ENCODE measurements around the gene MSMB.
"Not testable (repeated sequence)": the region's sequence is repeated elsewhere in the genome, so short reads cannot be mapped to it uniquely, and the experiment has no call there.

Gene MSMB

DNA sequence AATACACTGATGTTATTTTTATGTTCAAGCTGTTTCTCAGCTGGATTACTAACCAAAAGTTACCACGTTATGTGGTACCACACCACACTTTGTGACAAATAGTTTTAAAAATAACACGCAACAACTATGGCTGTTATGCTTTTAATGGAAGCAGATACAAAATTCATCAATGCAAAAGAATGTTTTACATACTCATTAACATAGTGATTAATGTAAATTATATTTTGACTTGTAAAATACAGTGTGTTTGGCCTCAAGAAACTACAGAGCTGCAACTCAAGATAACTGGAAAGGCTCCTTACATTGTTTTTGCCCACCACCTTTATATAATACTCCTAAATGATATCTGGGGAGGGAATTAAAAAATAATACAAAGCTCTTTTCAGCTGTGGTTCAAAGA, 41.1 kb downstream of the MSMB start:
- DNase-seq, result no peak

DNA sequence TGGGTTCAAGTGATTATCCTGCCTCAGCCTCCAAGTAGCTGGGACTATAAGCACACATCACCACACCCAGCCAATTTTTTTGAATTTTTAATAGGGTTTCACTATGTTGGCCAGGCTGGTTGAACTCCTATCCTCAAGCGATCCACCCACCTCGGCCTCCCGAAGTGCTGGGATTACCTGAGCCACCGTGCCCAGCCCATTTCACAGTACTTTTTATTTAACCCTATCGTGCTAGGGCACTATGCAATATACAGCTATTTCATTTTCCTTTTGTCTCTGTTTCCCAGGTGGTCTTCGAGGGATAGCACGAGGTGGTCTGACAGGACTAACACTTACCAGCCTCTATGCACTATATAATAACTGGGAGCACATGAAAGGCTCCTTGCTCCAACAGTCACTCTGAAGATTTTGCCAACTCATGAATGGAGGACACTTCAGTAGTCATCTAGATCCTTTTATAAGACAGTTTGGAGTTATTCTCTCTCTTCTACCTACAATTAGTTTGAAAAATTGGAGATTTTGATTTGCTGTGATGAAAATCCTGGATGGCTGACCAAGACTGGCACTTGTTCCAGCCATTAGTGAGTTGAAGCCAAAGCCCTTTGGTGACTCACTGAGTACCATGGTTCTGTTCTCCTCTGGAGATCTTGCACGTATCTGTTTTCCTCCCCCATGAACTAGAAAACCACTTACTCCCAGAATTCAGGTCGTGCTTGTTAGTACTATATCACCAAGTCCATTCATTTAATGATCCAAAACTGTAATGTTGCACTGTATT, 43.0 kb downstream of the MSMB start:
- no peak for DNase-seq

DNA sequence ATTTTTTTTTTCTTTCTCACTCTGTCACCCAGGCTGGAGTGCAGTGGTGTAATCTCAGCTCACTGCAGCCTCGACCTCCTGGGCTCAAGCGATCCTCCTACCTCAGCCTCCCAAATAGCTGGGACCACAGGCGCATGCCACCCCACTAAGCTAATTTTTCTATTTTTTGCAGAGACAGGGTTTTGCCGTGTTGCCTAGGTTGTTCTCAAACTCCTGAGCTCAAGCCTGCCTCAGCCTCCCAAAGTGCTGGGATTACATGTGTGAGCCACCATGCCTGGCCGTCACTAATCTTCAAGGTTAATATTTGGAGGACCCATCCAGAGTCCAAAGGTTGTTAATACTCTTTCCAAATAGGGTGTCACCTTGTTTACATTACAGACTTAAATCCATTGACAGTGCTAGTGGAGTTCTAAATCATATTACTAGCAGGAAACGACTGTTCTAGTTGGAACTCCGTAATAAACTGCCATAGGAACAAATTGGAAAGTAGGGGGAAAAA, 43.8 kb downstream of the MSMB start:
- not testable (repeated sequence) for DNase-seq

DNA sequence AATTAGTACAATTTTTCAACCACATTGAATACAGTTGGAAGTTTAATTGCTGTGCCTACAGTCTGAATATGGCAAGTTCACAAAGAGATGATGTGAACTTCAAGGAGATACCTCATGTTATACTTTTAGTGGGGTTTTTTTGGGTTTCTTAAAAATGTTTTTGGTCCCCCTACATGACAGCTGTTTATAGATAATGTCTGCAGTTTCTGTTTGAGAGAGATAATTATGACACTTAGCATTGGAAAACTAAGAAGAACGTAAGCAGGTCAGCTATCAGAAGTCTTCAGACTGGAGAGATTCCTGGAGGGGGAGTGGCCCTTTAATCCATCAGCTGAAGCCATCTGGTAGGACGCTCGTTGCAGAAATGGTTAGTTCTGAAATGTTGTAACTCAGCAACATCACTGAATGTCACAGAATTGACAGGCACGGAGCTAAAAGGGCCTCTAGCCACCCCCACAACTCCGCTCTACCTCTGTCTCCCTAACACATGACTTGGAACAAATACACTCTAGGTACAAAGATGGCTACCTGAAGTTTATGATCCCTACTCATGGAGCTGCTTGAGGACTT, 44.8 kb downstream of the MSMB start:
- no peak for DNase-seq

DNA sequence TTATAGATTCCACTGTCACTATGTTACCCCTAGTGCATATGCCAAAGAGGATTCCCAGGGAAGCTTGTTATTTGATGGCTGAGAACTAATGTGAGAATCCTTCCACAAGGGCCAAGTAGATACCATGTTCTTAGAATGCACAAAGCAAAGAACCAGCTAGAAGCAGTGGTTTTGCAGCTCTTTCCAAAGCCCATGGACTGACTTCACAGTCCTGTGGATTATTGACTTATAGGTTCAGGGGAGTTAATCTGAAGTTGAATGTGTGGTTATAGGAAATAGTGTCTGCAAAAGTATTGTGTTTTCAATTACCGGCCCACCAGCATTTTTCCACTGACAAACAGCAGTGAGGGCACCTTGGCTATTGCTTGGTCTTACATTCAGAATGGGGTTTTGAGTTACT, 45.5 kb downstream of the MSMB start:
- DNase-seq, result no peak

DNA sequence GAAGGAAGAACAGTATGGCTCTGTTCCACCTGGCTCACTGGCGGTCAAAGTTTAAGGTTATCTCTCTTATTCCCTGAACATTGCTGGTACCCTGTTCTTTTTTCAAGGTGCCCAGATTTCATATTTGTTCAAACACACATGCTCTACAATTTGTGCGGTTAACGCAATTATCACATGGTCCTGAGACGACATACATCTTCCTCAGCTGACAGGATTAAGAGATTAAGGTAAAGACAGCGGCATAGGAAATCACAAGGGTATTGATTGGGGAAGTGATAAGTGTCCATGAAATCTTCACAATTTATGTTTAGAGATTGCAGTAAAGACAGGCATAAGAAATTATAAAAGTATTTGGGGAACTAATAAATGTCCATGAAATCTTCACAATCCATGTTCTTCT, 46.1 kb downstream of the MSMB start:
- DNase-seq, result not testable (repeated sequence)

DNA sequence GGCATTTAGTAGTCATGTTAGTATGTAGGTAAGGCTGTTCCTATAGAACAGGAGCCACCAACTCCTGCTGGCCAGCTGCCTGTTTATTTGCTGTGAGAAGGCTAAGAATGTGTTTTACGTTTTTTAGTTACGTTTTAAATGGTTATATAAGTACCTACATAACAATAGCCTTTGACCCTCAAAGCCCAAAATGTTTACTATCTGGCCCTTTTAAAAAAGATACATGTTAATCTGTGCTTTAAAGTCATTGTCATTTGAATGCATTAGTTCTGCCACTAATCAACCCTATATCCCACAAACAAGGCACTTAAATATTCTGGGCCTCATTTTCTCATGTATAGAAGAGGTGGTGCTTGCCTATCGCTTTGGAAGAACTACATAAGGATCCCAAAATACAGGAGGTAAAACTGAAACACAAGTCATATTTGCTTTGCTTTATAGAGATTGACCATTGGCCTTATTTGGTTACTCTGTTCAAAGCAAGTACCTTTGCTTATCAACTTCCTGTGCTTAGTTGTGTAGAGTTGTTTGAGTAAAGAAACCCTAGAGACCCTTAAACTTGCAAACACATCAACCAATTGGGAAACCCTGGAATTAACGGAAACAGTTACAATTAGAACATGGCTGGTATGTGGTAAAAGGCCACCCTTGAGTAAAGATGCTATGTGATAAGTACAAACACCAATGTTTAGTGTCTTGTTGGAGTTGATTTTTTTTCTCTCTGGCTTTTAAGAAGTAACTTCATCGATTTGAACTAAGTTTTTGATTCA, 47.9 kb downstream of the MSMB start:
- DNase-seq, result no peak

DNA sequence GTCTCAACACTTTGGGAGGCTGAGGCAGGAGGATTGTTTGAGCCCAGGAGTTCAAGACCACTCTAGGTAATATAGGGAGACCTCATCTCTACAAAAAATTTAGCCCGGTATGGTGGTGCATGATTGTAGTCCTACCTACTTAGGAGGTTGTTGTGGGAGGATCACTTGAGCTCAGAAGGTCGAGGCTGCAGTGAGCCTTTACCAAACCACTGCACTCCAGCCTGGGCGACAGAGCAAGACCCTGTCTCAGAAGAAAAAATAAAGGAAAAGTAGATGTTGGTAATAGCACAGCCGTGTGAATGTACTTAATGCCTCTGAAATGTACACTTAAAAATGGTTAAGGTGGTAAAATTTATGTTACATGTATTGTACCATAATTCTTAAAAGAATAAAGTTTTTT, 48.5 kb downstream of the MSMB start:
- no peak for DNase-seq

DNA sequence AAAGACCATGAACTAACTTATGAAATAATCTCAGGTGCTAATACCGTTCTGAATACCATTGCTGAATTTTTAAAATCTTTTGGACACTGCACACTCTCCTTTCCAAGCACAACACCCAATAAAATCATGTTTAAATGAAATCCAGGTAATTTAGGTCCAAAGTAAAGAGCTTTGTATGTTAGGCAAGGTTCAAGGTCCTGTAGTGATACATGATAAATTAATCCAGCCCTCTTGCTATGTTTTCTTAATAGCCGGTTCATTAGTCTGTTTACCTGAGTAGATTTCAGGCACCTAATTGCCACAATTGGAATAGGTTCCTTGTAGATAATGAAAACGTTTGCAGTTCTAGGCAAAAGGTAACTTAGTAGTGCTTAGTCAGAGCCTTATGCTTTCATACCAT, 60.5 kb downstream of the MSMB start:
- not testable (repeated sequence) for DNase-seq

DNA sequence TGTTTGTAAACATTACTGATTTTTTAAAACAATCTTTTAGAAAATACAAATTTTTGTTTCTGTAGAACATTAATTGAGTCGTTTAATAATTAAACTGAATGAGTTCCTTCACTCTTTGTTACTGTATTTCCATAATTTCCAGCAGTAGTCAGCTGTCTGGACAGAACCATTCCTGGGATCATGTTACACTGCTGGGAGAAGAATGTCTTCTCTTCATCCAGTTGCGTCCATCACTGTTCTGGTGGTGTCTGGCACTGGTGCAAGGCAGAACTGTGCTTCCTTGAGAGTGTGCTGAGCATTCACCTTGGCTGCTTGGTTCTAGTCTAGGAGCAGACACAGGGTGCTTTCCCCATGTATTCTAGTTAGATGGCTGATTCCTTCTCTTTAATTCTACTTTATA, 61.6 kb downstream of the MSMB start:
- DNase-seq, result not testable (repeated sequence)

DNA sequence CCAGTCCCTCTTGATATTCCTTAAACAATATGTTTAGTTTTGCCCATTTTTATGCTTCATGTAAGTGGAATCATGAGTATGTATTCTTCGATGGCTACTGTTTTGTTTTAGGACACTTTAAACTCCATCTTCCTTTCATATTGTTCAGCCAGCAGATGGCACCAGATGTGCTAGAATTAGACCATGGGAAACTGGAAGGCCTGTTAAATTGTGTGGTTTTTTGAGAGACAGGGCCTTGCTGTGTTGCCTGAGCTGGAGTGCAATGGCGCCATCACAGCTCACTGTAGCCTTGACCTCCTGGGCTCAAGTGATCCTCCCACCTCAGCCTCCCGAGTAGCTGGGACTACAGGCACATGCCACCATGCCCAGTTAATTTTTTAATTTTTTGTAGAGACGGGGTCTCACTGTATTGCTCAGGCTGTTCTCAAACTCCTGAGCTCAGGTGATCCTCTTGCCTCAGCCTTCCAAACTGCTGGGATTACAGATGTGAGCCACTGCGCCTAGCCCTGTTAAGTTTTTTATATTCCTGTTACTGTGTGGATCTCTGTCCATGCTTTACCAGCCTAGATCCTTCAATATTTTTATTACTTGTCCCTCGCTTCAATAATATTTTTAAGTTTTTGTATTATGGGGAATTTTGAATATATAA, 62.4 kb downstream of the MSMB start:
- DNase-seq, result peak; percentile 40
